ENCODE measurements around the gene DYNLRB2. TPM values are rescaled to one million over a fixed set of nuclear protein-coding genes. Genes with fewer than 3 reads are reported as not detected.

The DYNLRB2 gene
- total and polyA plus RNA-seq, 10 of the 15 experiments (the other 5 are each of a cell fraction or from before 2014, with no cell fraction given) = 0.21 to 1.2 (median 0.40) TPM; not detected in 5

DNA sequence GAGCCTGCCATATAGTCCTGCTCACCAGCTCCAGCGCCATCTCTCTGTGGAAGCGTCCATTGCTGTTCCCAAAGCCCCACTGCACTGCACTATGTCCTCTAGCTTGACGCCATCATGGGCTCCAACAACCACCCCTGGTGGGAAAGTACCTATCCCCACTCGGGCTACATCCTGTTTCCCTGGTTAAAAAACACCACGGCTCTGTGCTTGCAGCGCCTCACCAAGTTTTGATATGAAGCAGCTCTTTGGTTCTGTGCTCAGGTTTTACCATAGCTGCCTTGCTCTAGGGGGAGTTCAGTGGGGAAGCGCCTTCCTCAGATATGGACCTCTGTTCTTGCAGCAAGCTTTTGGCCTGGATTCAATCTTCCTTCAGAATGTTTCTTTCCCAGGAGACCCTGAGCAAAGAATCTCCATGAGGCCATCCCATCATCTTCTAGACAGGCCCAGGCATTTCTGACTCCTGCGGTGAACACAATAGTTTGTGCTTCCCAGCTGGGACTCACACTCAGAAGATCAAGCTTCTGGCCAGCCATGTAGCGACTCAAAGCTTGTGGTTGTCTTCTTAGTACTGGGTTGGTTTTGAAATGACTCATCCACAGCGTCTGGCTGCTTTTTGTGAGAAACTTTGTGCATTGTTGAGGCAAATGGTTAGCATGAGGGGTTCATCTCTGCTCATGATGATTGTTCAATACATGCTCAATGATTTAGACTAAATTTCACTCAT lies 39.5 kb downstream of the DYNLRB2 start (continued):
- TF ChIP-seq YY1 (IDR thresholded peaks at IDR 0.05; ENCODE audit: low read depth, low read length) (peak; percentile 92), HCFC1 (IDR thresholded peaks at IDR 0.05; ENCODE audit: low read length) (no peak), SMAD1 (IDR thresholded peaks at IDR 0.05; ENCODE audit: low read depth, partially characterized antibody) (no peak), SIX5 (IDR thresholded peaks at IDR 0.05; ENCODE audit: low read depth, low read length, severe bottlenecking) (no peak), SPI1 (IDR thresholded peaks at IDR 0.05; ENCODE audit: borderline replicate concordance, insufficient read depth, low read depth, low read length) (peak; percentile 34; the same call in 1 of the 2 replicates), ZNF622 (IDR thresholded peaks at IDR 0.05) (no peak), CEBPB (IDR thresholded peaks at IDR 0.05; ENCODE audit: borderline replicate concordance in 1 of 2, low read depth in 2 of 2, low read length in 2 of 2) (peak in 1 of 2 experiments; percentile 90; a peak in 1 of 4 replicates), POLR2AphosphoS2 (IDR thresholded peaks at IDR 0.05; ENCODE audit: low read depth, low read length) (no peak), ESRRA (IDR thresholded peaks at IDR 0.05; ENCODE audit: low read length) (no peak), WRNIP1 (IDR thresholded peaks at IDR 0.05; ENCODE audit: borderline replicate concordance, low read depth, low read length) (no peak), RFX5 (IDR thresholded peaks at IDR 0.05; ENCODE audit: low read depth, low read length) (no peak), RAD51 (IDR thresholded peaks at IDR 0.05) (no peak), KAT2A (conservative IDR thresholded peaks at IDR 0.05; ENCODE audit: control insufficient read depth, low read depth, low read length) (no peak), CREM (IDR thresholded peaks at IDR 0.05; ENCODE audit: low read depth) (peak; percentile 79), CREB1 (IDR thresholded peaks at IDR 0.05; ENCODE audit: low read depth) (0 out of 2 replicates have a peak, but pooled peaks have one; percentile 21), RELB (IDR thresholded peaks at IDR 0.05; ENCODE audit: low read depth) (no peak), TCF12 (IDR thresholded peaks at IDR 0.05; ENCODE audit: low read depth, low read length) (peak; percentile 66; the same call in 1 of the 2 replicates), CHD1 (IDR thresholded peaks at IDR 0.05; ENCODE audit: low read depth, low read length) (0 out of 2 replicates have a peak, but pooled peaks have one; percentile 56)
- TF ChIP-seq, protein P1, sequence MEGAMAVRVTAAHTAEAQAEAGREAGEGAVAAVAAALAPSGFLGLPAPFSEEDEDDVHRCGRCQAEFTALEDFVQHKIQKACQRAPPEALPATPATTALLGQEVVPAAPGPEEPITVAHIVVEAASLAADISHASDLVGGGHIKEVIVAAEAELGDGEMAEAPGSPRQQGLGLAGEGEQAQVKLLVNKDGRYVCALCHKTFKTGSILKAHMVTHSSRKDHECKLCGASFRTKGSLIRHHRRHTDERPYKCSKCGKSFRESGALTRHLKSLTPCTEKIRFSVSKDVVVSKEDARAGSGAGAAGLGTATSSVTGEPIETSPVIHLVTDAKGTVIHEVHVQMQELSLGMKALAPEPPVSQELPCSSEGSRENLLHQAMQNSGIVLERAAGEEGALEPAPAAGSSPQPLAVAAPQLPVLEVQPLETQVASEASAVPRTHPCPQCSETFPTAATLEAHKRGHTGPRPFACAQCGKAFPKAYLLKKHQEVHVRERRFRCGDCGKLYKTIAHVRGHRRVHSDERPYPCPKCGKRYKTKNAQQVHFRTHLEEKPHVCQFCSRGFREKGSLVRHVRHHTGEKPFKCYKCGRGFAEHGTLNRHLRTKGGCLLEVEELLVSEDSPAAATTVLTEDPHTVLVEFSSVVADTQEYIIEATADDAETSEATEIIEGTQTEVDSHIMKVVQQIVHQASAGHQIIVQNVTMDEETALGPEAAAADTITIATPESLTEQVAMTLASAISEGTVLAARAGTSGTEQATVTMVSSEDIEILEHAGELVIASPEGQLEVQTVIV (IDR thresholded peaks at IDR 0.05; ENCODE audit: borderline replicate concordance, partially characterized antibody) = no peak
- TF ChIP-seq, protein P2, sequence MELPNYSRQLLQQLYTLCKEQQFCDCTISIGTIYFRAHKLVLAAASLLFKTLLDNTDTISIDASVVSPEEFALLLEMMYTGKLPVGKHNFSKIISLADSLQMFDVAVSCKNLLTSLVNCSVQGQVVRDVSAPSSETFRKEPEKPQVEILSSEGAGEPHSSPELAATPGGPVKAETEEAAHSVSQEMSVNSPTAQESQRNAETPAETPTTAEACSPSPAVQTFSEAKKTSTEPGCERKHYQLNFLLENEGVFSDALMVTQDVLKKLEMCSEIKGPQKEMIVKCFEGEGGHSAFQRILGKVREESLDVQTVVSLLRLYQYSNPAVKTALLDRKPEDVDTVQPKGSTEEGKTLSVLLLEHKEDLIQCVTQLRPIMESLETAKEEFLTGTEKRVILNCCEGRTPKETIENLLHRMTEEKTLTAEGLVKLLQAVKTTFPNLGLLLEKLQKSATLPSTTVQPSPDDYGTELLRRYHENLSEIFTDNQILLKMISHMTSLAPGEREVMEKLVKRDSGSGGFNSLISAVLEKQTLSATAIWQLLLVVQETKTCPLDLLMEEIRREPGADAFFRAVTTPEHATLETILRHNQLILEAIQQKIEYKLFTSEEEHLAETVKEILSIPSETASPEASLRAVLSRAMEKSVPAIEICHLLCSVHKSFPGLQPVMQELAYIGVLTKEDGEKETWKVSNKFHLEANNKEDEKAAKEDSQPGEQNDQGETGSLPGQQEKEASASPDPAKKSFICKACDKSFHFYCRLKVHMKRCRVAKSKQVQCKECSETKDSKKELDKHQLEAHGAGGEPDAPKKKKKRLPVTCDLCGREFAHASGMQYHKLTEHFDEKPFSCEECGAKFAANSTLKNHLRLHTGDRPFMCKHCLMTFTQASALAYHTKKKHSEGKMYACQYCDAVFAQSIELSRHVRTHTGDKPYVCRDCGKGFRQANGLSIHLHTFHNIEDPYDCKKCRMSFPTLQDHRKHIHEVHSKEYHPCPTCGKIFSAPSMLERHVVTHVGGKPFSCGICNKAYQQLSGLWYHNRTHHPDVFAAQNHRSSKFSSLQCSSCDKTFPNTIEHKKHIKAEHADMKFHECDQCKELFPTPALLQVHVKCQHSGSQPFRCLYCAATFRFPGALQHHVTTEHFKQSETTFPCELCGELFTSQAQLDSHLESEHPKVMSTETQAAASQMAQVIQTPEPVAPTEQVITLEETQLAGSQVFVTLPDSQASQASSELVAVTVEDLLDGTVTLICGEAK (IDR thresholded peaks at IDR 0.05; ENCODE audit: borderline replicate concordance) = no peak
- TF ChIP-seq, protein P3, sequence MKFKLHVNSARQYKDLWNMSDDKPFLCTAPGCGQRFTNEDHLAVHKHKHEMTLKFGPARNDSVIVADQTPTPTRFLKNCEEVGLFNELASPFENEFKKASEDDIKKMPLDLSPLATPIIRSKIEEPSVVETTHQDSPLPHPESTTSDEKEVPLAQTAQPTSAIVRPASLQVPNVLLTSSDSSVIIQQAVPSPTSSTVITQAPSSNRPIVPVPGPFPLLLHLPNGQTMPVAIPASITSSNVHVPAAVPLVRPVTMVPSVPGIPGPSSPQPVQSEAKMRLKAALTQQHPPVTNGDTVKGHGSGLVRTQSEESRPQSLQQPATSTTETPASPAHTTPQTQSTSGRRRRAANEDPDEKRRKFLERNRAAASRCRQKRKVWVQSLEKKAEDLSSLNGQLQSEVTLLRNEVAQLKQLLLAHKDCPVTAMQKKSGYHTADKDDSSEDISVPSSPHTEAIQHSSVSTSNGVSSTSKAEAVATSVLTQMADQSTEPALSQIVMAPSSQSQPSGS (IDR thresholded peaks at IDR 0.05; ENCODE audit: low read length) = peak; percentile 89
